NCI-H1436 treated with DMSO at 0.1 percent for 48 hours (cell line): ENCODE data around the gene B4GALT1.
"Not testable (repeated sequence)": the region's sequence is repeated elsewhere in the genome, so short reads cannot be mapped to it uniquely, and the experiment has no call there.

ENCODE experiments used
- DNase-seq: peaks from one replicate; lab custom pipeline; 2025; lab: John Stamatoyannopoulos, UW

Gene B4GALT1

DNA sequence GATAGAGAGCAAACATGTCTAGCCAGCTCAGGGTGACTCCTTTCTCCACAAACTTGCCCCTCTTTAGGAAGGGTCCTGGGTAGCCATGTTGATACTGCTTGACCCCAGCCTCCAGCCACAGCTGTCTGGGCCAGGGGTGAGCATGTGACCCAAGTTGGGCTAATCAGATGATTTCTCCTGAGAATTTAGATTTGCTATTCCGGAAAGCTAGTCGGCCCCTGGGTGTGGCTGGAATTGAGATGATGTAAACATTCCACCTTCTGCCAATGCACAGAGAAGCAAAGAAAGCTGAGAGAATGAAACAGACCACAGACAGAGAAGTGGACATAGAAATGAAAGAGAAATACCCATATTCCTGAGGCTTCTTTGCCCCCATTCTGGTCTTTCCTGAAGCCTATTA lies 17.8 kb upstream of the B4GALT1 start:
- DNase-seq = no peak

DNA sequence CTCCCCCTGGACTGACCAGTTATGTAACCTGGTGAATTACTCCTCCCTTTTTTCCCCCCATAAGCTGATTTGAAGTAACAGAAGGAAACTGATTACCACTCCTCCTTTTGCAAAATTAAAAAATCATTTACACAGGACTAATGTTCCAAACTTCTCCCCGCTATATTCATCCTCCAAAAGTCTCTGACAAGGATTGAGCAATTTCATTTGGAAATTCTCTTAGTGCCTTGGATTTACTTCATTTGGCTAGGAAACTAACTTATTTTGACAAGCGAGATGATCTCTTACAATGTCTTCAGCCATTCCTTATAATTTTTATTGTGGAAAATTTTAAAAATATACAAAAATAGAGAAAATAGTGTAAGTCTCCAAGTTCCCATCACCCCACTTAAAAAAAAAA lies 15.4 kb upstream of the B4GALT1 start:
- DNase-seq = no peak

DNA sequence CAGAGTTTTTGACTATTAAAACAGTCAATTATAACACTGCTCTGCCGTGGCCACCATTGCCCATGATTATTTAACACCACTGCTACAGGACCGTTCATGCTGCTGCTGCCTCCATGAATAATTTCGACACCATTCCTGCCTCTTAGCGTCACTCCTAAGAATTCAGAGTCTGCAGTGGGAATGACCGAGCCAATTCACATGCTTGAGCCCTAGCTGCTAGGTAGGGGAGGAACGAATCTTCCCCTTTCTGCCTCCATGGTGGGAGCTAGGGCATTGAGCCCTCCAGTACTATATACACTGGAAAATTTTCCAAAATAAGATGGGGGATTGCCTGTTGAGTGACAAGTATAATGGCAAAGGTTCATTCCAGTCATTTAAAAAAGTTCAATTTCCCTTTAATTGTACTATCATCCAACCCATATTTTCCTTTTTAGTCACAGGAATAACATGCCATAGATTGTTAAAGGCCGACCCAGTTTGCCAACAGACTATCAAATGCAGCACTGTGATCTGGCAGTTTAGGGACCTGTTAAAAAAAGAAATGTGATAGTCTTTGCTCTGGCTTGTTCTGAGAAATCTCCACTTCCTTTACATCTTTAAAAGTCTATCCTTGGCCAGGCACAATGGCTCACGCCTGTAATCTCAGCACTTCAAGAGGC lies 13.5 kb upstream of the B4GALT1 start:
- no peak for DNase-seq

DNA sequence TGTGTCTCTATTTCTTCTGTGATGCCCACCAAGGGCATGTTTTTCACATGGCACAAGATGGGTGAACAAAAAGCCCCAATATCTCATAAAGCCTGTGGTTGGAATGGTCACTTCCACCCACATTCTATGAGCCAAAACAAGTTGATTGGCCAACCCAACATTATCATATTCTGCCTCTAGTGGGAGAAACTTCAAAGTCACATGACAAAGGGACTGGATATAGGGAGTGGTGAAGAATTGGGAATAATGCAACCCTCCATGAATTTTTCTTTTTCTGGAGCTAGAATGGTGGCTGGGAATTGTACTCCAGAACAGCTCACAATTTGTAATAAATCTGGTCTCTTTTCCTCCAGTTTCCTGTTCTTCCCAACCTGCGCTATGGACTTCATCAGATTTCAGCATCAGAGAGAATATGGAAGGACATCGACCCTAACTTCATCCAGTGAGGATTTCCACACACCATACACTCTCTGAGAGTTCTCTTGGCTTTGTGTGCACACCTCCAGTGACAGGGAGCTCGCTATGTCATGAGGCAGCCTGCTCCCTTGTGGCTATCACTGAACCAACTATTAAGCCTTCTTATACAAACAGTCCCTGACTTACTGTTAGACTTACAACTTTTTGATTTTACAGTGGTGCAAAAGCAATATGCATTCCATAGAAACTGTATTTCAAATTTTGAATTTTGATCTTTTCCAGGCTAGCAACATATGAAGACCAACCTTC lies 12.0 kb upstream of the B4GALT1 start:
- no peak for DNase-seq

DNA sequence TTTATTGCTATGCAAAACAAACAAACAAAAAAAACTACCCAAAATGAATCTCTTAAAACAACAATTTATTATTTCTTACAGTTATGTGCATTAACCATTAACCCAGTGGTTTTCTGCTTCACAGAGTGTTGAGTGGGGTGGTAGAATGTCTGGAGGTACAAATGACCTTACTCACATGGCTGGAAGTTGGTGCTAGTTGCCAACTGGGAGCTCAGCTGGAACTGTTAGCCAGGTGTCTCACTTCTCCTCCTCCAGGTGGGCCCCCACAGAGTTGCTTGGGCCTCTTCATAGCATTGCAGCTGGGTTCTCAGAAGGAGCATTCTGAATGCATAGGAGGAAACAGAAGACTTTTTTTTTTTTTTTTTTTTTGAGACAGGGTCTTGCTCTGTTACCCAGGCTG lies 10.5 kb upstream of the B4GALT1 start:
- DNase-seq = no peak

DNA sequence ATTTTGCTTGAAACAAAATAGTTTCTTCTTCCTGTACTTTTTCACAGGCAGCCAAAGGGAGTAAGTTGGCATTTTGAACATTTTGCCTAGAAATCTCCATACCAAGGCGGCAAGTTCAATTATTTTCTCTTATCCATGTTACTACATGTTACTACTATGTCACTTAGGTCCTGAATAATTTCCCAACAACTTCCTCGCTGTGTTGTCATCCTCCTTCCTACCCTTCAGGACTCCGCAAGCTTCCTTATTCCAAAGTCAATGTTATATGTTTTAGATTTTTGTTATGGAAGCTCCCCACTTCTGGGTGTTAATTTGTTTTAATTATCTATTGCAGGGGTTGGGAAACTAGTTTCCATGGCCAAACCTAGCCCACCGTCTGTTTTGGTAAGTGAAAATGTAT lies 9.9 kb upstream of the B4GALT1 start:
- DNase-seq = no peak

DNA sequence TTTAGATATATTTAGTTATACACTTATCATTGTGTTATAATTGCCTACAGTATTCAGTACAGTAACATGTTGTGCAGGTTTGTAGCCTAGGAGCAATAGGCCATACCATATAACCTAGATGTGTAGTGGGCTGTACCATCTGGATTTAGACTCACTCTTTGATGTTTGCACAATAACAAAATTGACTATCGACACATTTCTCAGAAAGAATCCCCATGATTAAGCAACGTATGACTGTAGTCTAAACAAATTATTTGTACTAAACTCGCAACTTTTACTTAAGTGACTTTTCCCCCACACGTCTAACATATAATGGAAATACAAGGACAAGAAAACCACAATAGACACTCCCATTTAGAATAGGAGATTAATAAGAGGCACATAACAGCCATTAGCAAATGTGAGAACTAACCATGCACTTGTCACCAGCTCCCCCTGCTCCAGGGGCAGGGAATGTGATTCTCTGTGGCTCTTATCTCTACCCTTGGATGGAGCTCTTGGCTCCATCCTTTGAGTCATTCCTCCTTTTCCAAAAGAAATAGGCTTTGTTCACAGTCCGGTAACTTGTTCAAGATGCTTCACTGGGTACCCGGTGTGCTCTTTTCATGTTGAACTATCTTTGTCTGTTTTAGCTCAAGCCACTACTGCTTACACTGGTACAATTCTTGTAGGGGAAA lies 8.7 kb upstream of the B4GALT1 start:
- no peak for DNase-seq

DNA sequence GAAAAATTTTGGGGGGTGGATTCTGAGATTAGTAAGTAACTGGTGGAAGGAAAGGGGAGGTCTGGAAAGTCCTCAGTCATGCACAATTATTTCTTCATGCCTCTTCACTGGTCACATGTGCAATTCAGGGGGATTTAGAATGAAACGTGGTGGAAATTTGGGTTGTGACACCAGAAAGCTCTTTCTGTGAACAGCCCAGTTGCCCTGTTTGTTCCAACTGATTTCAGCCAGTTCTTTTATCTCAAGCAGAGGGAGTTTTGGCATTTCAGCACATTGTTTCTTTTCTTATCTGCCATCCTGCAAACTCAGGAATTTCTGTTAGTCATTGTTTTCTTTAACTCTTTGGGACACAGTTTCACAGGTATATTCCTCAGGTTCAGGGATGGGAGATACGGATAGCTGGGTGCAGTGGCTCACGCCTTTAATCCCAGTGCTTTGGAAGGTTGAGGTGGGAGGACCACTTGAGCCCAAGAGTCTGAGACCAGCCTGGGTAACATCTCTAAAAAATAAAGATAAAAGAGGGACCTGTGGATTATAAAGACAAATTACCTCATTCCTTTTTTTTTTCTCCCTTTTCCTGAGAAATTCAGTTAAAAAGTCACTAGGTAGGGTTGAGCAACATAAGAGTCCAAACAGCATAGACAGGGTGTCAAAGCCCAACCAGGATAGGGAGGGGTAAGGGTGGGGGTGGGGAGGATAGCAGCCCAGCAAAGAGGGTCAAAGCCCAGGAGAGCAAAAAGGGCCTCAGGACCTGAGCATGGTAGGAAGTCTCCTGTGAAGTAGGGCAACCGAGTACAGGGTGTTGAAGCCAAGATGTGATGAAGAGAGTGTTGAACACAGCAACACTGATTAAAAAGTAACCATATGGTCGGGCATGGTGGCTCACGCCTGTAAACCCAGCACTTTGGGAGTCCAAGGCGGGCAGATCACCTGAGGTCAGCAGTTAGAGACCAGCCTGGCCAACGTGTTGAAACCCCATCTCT lies 5.4 kb upstream of the B4GALT1 start:
- no peak for DNase-seq

DNA sequence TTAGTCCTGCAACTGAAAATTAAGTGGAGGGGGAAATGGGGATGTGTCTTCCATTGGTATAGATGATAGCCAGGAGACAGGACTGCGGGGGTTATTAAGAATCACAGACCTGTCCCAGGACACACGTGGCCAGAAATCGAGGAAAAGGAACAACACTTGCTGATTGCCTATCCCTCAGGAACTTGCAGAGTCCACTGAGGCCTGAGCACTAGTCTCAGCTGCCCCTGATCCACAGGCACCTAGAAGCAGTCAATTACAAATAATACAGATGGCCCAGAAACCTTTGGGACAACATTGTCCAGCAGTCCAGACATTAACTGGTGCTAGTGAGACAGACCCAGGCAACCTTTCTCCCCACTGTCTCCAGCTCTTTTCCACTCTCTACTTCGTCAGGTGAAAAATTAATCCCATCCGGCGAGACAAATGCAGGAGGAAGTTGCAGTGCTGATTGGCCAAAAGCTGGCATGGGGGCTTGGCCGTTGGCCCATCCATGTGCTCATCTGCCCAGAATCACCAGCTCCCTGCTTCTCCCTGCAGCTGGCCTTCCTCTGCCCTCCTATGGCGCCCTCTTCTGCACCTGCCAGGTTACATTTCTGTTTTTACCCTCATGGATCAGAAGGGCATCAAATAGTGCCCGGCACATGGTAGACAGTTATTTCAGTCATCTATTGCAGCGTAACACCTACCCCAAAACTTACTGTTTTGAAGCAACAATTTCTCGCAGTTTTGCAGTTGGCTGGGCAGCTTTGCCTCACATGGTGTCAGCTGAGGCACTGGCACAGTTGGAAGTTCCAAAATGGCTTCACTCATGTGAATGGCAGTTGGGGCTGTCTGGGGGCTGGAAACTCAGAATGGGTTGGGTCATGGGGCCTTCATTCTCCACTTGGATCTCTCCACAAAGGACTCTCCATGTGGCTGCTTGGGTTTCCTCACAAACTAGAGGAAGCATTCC lies 3.6 kb upstream of the B4GALT1 start:
- DNase-seq = no peak

DNA sequence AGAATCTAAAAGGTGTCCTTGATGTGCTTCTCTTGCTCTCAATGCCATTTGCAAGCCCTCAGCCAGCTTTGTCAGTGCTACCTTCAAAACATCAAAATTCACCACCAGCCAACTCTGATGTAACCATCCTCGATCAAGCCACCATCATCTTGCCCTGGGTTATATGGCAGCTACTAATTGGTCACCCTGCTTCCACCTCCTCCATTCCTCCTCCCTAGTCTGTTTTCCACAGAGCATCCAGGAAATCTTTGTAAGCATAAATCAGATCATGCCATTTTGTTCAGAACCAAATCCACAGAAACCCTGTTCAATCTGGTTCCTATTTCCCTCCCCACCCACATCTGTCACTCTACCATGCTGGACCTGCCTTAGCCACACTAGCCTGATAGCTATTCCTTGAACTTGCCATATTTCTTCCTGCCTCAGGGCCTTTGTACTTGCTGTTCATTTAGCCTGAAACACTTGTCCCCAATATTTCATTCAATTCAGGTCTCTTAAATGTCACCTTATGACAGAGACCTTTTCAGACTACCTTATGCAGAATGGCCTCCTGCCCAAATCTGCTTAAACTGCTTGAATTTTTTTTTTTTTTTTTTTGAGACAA lies 1.9 kb upstream of the B4GALT1 start:
- no peak for DNase-seq

DNA sequence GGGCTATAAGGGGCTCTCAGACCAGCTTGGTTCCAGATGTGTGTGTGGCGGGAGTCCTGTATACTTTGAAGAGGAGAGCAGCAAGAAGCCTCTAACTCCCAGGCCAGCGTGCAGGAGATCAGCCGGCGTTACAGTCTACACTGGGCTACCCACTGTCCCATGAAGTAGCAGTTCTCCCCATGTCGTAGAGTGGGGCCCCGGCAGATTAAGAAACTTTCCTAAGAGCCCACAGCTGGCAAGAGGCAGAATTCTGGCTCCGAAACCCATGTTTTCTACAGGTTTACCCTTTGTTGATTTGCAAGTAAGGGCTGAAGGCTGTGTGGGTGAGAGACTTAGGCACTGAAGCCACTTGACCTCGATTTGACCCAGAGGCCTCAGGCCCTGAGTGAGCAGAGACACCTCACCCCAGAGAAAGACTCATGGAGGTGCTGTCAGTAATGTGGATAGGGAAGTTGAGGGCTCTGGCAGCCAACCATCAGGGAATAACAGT lies 881 bp upstream of the B4GALT1 start:
- DNase-seq = no peak

DNA sequence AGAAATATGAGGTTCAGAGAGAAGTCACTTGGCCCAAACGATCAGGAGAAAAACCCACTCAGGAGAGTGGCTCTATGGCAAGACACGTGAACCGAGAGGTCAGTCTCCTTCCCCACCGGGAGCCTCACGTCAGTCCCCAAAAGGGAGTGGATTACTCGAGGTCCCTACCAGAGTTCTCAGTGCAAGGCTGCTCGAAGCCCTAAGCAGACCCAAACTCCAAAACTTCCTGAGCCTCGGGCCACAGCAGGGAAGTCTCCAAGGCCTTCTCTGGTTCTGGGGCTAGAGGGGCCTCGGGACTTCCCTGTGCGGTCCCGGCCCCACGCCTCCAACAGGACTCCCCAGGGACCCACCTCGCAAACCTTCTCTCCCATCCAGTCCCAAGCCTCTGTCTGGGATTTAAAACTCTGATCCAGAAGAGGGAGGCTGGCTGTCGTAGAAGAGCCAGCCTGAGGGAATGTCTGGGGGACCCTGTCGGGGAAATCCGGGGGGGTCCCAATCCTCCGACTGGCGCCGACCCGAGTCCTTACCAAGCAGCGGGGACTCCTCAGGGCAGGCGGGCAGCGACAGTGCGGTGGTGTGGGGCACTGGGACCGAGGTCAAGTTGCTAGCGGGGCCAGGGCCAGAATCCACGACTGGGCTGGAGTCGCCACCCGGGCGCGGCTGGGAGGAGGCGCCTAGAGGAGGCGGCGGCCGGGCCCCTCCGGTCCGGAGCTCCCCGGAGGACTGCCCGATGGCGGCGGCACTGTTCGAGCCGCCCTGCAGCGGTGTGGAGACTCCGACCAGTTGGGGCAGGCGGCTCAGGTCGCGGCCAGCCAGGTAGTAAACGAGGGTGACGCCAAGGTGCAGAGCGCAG lies 679 bp downstream of the B4GALT1 start:
- no peak for DNase-seq

DNA sequence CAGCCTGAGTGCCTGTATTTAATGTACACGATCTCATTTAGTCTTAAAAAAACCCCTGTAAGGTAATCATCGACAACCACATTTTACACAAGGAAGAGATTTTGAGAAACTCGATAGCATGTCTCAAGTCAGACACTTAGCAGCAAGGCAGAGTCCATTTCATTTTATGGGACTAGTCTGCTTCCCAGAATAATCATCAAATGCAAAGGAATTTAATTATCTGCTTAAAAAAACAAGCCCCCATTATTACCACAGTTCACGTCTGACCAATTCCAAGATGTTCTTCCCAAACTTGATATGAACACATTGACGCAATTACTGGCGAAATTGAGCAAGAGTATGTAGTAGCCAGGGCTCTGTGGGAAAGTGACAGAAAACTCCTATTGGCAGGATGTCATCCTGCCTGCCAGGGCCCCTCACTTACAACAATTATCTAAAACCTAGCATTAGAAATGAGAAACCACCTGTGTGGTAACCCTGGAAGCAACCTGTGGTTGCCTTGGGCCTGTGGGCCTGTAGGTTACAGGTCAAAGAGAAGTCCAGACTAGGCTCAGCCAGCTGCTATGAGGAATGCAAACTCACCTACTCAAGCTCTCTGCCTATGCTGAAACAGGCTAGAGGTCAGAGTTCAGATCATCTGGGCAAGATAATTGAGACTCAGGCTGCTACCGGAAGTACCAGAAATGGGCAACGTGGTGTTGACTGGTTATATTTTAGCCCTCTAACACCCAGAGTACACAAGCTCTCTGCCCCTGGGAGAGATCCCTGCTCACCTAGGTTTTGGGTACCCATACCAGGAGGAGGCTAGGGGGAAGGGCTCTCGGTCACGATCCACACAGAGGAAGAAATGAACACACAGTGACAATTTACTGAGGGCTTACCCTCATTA lies 1.6 kb downstream of the B4GALT1 start:
- no peak for DNase-seq

DNA sequence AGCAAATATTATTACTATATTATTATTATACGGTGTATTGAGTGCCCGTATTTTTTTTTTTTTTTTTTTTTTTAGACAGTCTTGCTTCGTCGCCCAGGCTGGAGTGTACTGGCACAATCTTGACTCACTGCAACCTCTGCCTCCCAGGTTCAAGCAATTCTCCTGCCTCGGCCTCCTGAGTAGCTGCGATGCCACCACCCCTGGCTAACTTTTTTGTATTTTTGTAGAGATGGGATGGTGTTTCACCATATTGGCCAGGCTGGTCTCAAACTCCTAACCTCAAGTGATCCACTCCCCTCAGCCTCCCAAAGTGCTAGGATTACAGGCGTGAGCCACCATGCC lies 2.2 kb downstream of the B4GALT1 start:
- not testable (repeated sequence) for DNase-seq

DNA sequence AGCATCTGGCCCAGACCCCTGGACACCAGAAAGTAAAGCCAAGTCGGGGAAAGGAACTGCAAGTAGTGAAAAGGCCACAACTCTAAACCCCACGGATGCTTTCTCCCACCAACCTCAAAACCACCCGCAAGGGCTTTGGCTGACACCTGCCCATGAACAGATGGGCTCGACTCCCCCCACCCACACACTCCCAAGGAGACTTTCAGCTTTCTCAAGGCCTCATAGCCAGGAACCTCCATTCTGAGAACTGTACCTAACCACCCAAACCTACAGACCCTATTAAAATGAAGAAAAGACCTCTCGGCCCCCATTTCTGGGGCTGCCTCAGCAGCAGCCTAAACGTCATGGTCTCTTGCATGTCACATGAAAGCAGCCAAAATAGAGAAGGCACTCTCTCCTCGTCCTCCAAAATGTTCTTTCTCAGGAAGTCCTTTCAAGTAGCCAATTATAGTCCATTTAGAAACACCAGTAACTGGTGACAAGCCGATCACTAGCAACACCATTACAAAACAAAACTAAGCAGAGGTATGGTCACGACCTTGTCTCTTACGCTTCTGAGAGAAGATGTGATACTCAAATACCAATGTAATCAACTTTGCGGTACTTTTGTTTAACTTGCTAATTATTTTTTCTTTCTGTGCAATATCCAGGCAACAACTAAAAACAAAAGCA lies 2.9 kb downstream of the B4GALT1 start:
- DNase-seq = no peak

DNA sequence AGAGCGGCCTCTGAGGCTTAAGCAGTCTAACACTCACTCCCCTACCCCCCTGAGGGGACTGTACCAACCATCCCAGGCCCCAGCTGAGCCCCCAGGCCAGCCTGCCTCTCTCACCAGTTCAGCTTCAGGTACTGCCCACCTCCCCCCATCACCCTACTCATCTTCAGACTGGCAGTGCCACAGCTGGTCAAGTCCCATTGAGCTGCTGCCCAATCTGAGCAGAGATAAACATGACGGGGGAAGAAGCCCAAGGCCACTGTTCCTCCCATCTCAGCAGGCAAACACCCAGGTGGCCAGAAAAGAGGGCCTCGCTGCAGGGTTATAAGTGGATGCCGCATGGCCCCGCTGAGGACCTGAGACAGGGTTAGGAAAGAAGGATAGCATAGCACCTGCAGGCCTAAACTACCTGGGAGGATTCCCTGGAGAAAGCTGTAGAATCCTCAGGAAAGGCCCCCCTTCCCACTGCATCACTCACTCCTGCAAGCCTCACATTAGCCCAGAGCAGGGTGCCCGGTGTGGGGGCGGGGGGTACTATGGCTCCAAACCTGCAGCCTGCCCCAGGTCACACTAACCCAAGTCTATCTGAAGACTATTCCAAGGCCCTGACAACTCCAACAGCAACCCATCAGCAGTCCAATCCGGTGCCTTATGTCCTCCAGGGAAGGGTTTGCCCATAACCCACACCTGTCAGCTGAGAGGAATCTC lies 3.6 kb downstream of the B4GALT1 start:
- no peak for DNase-seq

DNA sequence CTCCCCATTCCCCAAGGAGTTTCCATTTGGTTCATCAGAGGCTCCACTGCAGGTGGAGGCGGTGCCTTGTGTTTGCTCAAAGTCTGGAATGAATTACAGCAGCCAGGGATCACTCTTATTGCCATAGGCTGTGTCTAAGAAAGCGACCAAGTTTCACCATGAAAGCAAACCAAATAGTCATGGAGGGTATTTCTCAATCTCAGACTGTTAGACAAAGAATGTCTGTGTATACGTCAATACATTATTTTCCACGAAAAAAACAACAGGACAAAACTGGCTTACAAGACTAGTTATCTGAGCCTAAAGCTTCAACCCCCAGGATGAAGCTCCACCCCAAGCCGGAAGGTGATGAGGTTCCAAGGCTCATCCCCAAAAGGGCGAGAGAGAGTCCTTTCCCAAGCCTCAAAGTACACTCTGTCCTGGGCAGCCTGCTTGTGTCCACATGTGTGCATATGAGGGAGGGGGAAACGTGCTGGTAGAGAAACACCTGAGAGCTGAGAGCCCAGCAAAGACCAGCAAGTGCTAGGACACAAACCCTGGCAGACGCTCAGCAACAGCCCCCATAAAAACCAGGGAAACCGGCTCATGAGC lies 4.3 kb downstream of the B4GALT1 start:
- DNase-seq = no peak
